ENCODE measurements around the gene NFIA.

GRCh38 chr1:61241411-61241838 is 159.1 kb downstream of the NFIA start:
- TF ChIP-seq NR2F6 (IDR thresholded peaks at IDR 0.05) (no peak), NR2F6 (CRISPR knock-in tag; IDR thresholded peaks at IDR 0.05) (no peak)
- TF ChIP-seq, protein P1, sequence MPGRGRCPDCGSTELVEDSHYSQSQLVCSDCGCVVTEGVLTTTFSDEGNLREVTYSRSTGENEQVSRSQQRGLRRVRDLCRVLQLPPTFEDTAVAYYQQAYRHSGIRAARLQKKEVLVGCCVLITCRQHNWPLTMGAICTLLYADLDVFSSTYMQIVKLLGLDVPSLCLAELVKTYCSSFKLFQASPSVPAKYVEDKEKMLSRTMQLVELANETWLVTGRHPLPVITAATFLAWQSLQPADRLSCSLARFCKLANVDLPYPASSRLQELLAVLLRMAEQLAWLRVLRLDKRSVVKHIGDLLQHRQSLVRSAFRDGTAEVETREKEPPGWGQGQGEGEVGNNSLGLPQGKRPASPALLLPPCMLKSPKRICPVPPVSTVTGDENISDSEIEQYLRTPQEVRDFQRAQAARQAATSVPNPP (CRISPR knock-in tag; IDR thresholded peaks at IDR 0.05) = no peak
